Kidney (tissue), 14 donors: ENCODE data around the gene SYT7. TPM values are rescaled to one million over a fixed set of nuclear protein-coding genes. Genes with fewer than 3 reads are reported as not detected.
A peak's percentile ranks its signal among the peaks of the same experiment; 100 is the strongest.

ENCODE experiments used
- DNase-seq, 5 donors: peaks; one replicate each; pipeline ENCODE4 v3.0.0-alpha.2; 2013 to 2020
- FAIRE-seq: peaks from 2 replicates; lab custom pipeline; 2012; peaks lifted over from hg19 to GRCh38; lab: Jason Lieb, UNC
- H3K27ac ChIP-seq, 2 donors: one replicate each; pipeline ENCODE4 v1.7.0; 2013; ENCODE audit warnings: low read depth in 2 of 2, low read length in 2 of 2, inconsistent platforms in 1 of 2
- H3K27me3 ChIP-seq: one replicate; pipeline ENCODE4 v1.7.1; 2013; ENCODE audit warnings: low read length, inconsistent platforms; ENCODE audit not compliant: control insufficient read depth, insufficient read depth
- H3K36me3 ChIP-seq, 3 donors: one replicate each; pipeline versions ENCODE4 v1.7.0 to v1.7.1; 2013; ENCODE audit warnings: low read length in 3 of 3, control low read depth in 1 of 3, inconsistent platforms in 1 of 3; ENCODE audit not compliant: insufficient read depth in 3 of 3, control insufficient read depth in 2 of 3
- H3K4me1 ChIP-seq, 3 donors: one replicate each; pipeline versions ENCODE4 v1.7.0 to v1.7.1; 2013; ENCODE audit warnings: low read length in 3 of 3, inconsistent platforms in 1 of 3, low read depth in 1 of 3; ENCODE audit not compliant: control insufficient read depth in 2 of 3, insufficient read depth in 2 of 3
- H3K4me3 ChIP-seq, 3 donors: one replicate each; pipeline versions ENCODE4 v1.7.0 to v1.8.1; 2013; ENCODE audit warnings: low read length in 3 of 3, control low read depth in 1 of 3, inconsistent platforms in 1 of 3
- H3K9ac ChIP-seq, 3 donors: one replicate each; pipeline versions ENCODE4 v1.7.0 to v1.7.1; 2013; ENCODE audit warnings: low read length in 3 of 3, control low read depth in 1 of 3, inconsistent platforms in 1 of 3
- H3K9me3 ChIP-seq, 3 donors: one replicate each; pipeline versions ENCODE4 v1.7.0 to v1.7.1; 2013; ENCODE audit warnings: low read length in 3 of 3, control low read depth in 1 of 3, inconsistent platforms in 1 of 3; ENCODE audit not compliant: control insufficient read depth in 2 of 3, insufficient read depth in 1 of 3
- intact Hi-C: fragments of 100-400 bp; cut with DNase I; formaldehyde crosslinking; loops from one replicate; pipeline ENCODE4 v1.11.1; 2022
- polyA plus RNA-seq: library from polyadenylated mRNA; stranded (reverse); fragments of 350-450 nt; fragmentation: Illumina TruSeq; extraction: RNeasy Lipid Tissue Mini Kit (QIAGEN cat#74804); gene quantifications from one replicate; pipeline ENCODE4 v1.2.3, GENCODE V29; 2014; ENCODE audit warnings: low read depth, low replicate concordance; ENCODE audit not compliant: insufficient read depth
- total RNA-seq: library from RNA; stranded (reverse); fragmentation: NEBNext Ultra II Directional; extraction: Animal tissue kit (Norgen Biotek cat#: 25700); gene quantifications from one replicate; pipeline ENCODE4 v1.2.1, GENCODE V29; 2021
- TF ChIP-seq, protein P1 (sequence below): IDR thresholded peaks from 3 replicates; pipeline ENCODE4 v1.5.1; 2012; ENCODE audit warnings: mild to moderate bottlenecking, moderate library complexity, borderline replicate concordance; ENCODE audit not compliant: insufficient read depth; ENCODE audit errors: extremely low read depth
- donor health status: control.
- donor health status: control.
- donor health status: control.
- donor health status: control.
- donor health status: control.
- donor health status: DM: yes; HTN: yes; CAD: no.
- donor health status: Normal renal cell carcinoma (clear cell type).

The SYT7 gene
- total and polyA plus RNA-seq, 2 donors from 2014 or later: 5.7 to 6.7 TPM

DNA sequence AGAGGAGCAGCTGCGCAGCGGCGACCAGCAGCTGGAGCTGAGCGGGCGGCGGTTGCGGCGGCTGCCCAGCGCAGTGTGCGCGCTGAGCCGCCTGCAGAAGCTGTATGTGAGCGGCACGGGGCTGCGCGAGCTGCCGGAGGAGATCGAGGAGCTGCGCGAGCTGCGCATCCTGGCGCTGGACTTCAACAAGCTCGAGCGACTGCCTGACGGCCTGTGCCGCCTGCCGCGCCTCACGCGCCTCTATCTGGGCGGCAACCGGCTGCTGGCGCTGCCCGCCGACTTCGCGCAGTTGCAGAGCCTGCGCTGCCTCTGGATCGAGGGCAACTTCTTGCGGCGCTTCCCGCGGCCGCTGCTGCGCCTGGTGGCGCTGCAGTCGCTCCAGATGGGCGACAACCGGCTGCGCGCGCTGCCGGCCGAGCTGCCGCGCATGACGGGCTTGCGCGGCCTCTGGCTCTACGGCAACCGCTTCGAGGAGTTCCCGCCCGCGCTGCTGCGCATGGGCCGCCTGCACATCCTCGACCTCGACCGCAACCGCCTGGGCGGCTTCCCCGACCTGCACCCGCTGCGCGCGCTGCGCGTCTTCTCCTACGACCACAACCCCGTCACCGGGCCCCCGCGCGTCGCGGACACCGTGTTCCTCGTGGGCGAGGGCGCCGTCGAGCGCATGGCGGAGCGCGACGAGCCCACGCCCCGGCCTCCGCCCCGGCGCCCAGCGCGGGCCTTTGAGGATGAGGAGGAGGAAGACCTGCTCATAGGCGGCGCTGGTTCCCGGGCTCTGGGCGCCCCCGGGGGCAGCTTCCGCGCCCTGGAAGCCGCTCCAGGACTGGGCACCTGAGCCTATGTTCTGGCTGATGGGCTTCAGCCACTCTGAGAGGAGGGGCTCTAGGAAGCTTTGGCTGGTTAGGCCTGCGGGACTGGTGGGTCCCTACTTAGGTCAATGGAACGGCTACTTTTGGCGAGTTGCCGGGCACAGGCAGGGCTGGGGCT is 71.5 kb downstream of the SYT7 start:
- Histone ChIP-seq H3K9ac (no peak overlapping the region), H3K27me3 (peaks cover 7% of the 10 kb centered on the region), H3K4me3 (peak overlapping the region in 1 of 3 donors; percentile 37), H3K9me3 (no peaks in the 10 kb centered on the region), H3K4me1 (peaks cover 0 to 6% (median 0%) of the 10 kb centered on the region in 3 donors), H3K27ac (peak overlapping the region in 1 of 2 donors; percentile 43), H3K36me3 (no peaks in the 10 kb centered on the region)
- intact Hi-C loops: no loop called here
- DNase-seq (peak; percentile 87 to 95 (median 91)), FAIRE-seq (no peak)
- TF ChIP-seq, protein P1, sequence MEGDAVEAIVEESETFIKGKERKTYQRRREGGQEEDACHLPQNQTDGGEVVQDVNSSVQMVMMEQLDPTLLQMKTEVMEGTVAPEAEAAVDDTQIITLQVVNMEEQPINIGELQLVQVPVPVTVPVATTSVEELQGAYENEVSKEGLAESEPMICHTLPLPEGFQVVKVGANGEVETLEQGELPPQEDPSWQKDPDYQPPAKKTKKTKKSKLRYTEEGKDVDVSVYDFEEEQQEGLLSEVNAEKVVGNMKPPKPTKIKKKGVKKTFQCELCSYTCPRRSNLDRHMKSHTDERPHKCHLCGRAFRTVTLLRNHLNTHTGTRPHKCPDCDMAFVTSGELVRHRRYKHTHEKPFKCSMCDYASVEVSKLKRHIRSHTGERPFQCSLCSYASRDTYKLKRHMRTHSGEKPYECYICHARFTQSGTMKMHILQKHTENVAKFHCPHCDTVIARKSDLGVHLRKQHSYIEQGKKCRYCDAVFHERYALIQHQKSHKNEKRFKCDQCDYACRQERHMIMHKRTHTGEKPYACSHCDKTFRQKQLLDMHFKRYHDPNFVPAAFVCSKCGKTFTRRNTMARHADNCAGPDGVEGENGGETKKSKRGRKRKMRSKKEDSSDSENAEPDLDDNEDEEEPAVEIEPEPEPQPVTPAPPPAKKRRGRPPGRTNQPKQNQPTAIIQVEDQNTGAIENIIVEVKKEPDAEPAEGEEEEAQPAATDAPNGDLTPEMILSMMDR: peak; percentile 34

DNA sequence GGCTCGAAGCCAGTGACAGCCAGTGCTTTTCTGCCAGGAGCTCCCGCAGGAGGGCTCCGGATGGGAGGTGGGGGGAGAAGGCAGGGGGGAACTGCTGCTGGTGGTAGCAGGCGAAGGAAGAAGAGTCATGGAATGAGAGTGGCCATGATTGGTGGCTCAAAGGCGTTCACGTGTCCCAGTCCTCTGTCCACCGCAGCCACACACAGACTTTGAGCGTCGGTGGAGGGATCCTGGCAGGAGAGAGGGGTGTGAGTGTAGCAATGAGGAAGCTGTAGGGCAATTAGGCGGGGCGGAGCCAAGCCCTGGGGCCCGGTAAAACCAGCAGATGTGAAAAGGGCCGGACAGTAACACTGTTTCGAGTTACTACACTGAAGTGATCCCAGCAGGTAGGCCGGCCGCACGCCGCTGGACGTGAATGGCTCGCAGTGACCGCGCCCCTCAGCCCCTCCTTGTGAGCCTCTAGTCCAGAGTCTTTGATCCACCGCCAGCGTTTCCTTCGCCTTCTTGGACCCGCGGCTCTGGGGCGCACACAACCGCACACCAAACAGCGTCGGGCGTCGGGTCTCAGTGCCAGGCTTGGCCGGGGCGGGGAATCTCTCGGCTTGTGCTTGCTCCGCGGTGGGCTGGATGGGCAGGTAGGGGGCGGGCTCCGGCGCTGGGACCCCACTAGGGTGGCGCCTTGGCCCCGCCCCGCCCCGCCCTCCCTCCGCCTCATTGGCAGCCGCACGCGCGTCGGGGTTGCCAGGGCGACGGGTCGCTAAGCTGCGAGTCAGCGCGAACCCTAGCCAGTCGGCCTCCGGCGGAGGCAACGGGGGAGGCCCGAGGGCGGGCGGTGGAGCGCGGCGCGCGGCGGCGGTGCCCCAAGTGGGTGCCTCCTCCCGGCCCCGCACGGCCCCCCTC is 72.7 kb downstream of the SYT7 start, which contains the start of gene LRRC10B:
Gene LRRC10B (plus strand): TSS at position 788 of the 900 bp plus-strand sequence. CDS start 250 bp downstream, outside the sequence.
- H3K9me3 ChIP-seq: no peaks in the 10 kb centered on the region
- intact Hi-C loops: no loop called here
- TF ChIP-seq, protein P1: no peak
- peak within 1 kb of the TSS in 1 of 3 donors; percentile 37 for H3K4me3 ChIP-seq
- peaks cover 7% of the 10 kb centered on the region for H3K27me3 ChIP-seq
- no peak for FAIRE-seq
- H3K9ac ChIP-seq: no peak within 1 kb of the TSS
- H3K4me1 ChIP-seq: peaks cover 0 to 6% (median 0%) of the 10 kb centered on the region in 3 donors
- no peaks in the 10 kb centered on the region for H3K36me3 ChIP-seq
- DNase-seq: peak in 4 of 5 donors; percentile 84 to 91 (median 87)
- peak within 1 kb of the TSS in 1 of 2 donors; percentile 43 for H3K27ac ChIP-seq

DNA sequence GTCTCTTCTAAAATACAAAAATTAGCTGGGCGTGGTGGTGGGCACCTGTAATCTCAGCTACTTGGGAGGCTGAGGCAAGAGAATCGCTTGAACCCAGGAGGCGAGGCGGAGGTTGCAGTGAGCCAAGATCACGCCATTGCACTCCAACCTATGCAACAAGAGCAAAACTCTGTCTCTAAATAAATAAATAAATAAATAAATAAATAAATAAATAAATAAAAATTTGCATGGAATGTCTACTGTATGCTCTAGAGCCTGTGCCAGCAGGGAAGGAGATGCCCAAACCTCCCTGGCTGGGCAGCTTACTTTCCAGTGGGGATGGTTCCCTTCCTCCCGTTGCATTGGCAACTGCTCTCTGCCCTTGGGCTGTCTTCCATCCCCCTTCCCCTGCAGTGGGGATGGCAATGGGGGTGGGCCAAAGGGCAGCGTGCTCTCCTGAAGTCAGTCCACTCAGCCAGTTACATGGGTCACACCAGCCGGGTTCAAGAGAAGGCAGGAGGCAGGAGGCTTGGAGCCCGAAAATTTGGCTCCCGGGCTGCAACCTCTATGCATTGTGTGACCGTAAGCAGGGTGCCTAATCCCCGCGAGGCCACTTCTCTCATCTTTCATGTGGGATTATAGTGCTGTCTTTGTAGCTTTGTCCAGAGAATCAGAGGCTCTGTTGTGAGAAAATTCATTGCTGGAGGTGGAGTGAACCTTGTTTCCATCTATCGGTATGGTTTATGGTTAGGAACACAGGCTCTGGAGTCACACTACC is 73.7 kb downstream of the SYT7 start:
- intact Hi-C loops: no loop called here
- H3K27me3 ChIP-seq: peaks cover 7% of the 10 kb centered on the region
- peak in 1 of 5 donors; percentile 51 for DNase-seq
- FAIRE-seq: no peak
- H3K9me3 ChIP-seq: no peaks in the 10 kb centered on the region
- H3K27ac ChIP-seq: no peak overlapping the region
- TF ChIP-seq, protein P1: no peak
- no peak overlapping the region for H3K9ac ChIP-seq
- no peaks in the 10 kb centered on the region for H3K36me3 ChIP-seq
- peaks cover 0 to 6% (median 0%) of the 10 kb centered on the region in 3 donors for H3K4me1 ChIP-seq
- no peak overlapping the region for H3K4me3 ChIP-seq
